Measurements from ENCODE around the gene KRTAP21-2.

DNA sequence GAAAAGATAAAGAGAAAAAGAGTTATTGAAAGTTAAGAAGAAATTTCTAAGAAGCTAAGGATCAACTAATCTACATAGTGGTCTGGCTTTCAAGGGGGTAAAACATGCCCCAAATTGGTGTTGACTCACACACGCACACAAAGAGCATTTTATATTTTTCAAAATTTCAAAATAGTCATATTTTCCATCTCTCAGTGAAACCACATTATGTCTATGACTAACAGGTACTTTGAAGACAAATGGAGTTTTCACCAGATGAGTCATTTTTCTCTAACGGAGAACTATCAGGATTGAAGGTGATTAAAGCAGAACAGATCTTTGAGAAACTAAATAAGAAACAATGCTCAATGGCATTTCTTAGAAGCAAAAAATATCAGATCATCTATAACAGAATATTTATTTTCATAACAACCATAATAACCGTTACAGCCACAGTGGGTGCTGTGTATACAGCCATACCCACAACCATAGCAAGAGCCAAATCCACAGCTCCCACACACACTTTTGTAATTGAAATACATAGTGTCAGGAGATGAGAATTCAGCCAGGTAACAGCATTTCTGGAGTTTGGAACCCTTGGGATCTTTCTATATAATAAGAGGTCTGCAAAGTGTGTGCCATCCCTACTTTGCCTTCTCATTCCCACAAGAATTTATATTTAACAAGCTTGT is 28.7 kb downstream of the KRTAP21-2 start, which contains the start of gene KRTAP21-3:
- TF ChIP-seq, protein P1, sequence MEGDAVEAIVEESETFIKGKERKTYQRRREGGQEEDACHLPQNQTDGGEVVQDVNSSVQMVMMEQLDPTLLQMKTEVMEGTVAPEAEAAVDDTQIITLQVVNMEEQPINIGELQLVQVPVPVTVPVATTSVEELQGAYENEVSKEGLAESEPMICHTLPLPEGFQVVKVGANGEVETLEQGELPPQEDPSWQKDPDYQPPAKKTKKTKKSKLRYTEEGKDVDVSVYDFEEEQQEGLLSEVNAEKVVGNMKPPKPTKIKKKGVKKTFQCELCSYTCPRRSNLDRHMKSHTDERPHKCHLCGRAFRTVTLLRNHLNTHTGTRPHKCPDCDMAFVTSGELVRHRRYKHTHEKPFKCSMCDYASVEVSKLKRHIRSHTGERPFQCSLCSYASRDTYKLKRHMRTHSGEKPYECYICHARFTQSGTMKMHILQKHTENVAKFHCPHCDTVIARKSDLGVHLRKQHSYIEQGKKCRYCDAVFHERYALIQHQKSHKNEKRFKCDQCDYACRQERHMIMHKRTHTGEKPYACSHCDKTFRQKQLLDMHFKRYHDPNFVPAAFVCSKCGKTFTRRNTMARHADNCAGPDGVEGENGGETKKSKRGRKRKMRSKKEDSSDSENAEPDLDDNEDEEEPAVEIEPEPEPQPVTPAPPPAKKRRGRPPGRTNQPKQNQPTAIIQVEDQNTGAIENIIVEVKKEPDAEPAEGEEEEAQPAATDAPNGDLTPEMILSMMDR (IDR thresholded peaks at IDR 0.05) = no peak
- TF ChIP-seq POLR2AphosphoS5 (IDR thresholded peaks at IDR 0.05) (no peak), POLR2A (IDR thresholded peaks at IDR 0.05) (no peak), EP300 (IDR thresholded peaks at IDR 0.05) (no peak)

Measured in upper lobe of left lung (tissue), 4 donors.